HG03575 (cell line): Measurements from ENCODE around the gene DENND5B.
"Not testable (repeated sequence)": the region's sequence is repeated elsewhere in the genome, so short reads cannot be mapped to it uniquely, and the experiment has no call there.

Source experiments
- ATAC-seq: cut with Tn5 transposase; IDR thresholded peaks from one replicate; pipeline ENCODE4 v1.9.1; 2021; ENCODE audit not compliant: unreplicated experiment, insufficient number of reproducible peaks, low FRiP score; ENCODE audit errors: extremely low read depth

DENND5B gene

DNA sequence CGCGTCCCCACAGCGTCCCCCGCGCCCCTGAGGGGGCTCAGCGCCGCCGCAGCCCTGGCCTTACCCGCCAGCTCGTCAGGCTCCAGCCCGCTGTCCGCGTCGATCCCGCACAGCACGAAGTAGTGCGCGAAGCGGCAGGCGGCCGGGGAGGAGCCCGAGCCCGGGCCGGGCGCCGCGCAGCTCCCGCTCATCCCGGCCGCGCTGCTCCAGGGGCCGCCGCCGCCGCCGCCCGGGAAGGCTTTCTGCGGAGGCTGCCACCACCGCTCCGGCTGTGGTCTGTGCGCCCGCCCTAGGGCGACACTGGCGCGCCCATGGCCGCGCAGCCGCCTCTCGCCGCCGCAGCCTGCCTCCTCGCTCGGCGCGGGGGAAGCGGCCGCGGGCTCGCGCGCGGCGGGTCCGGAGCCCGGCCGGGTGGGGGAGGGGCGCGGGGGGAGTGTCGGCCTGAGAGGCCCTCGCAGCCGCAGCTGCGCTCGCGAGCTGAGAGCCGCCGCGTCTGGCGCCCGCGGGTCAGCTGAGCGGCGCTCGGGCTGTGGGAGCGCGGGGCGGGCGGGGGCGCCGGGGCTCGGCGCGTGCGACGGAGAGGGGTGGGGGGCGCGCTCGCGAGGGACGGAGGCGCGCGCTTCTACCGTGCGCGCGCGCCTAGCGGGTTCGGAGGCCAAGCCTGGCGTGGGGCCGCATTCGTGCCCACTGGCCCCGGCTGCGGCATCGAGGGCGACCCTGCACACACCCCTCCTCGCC, at the start of gene DENND5B:
Gene DENND5B, minus strand, starts transcription at position 495 of the 738 bp plus-strand sequence. Its CDS starts 304 bp downstream, at position 191.
- no peak for ATAC-seq

- no peak for ATAC-seq
Measured at GRCh38 chr12:31634620-31635019, 43.7 kb upstream of the DENND5B start.

- ATAC-seq = no peak
Measured at GRCh38 chr12:31633464-31633863, 42.5 kb upstream of the DENND5B start.

DNA sequence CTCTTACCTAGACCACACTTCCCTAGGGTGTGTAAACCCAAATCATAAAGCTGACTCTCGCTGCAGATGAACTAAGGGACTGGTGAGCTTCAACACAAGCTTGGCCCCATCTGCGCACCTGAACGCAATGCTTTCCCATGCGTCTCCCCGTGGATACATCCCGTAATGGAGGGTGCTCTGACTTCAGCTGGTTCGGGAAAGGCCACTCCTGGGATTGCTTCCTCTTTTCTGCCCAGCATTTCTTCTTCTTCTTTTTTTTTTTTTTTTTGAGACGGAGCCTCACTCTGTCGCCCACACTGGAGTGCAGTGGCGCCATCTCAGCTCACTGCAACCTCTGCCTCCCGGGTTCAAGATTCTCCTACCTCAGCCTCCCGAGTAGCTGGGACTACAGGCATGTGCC, 40.9 kb upstream of the DENND5B start:
- no peak for ATAC-seq

DNA sequence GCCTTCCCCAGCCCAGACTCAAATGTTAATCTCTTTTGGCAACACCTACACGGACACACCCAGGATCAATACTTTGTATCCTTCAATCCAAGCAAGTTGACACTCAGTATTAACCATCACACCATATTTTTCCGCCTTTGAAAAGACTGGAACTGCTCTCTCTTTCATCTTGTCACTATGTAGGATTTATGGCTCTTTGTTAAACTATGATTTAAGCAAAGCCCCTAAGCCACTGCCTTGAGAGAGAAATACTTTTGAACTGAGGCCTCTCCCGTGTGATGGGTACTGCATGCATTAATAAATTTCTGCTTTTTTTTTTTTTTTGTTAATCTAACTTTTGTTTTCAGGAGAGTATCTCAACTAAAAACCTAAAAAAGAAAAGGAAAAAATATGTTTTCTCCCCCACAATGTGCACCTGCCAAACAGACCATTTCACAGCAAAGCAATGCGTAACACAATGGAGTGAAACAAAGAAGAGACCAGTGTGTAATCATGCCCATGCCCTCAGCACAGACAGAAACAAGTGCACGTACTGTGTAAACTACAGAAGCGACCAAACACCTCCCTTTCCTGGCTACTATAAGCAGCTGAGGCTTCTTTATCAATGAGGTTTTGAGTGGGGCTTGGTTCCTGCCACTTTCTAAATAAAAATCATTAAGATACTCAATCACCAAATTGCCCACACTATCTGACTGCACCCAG, 40.2 kb upstream of the DENND5B start:
- no peak for ATAC-seq

DNA sequence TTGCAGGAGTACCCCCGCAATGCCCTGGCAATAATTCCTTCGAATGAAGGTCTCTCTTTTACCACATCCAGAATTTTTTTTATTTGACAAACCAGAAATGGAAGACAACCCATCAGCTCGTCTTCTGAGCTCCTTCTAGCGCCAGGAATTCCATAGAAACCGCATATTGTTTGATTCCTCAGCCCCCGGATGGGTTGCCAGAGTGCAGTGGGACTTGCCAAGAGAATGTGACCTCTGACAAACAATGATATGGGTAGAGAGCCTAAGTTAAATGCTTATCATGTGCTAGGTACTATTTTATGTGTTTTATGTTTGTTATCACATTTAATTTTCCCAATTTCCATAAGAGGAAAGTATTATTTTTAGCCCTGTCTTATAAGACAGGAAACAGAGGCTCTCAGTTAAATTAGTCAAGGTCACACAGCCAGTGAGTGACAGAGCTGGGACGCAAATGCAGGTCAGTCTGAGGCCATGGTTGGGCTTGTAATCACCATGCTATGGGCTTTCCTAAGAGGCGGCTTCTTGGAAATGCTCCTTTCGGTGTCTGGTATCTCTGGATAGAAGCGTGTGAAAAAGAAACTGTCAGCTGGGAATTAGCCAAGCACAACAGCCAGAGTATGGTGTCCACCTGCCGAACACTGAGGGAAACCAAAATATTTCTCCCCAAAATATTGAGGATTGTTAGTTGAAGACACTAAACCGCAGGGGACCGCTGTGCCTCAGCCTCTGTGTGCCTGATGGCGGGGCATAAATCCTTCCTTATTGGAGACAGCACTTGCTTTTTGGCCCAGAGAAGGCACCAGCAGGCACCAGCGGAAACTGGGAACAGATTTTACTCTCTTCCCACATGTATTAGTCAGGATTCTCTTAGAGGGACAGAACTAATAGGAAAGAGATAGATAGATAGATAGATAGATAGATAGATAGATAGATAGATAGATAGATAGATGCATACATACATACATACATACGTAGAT, 39.1 kb upstream of the DENND5B start:
- ATAC-seq = no peak

- ATAC-seq = no peak
Measured at GRCh38 chr12:31627456-31628054, 36.6 kb upstream of the DENND5B start.

GRCh38 chr12:31626270-31626995, 35.5 kb upstream of the DENND5B start:
- ATAC-seq = no peak

- ATAC-seq = no peak
Measured at GRCh38 chr12:31622038-31622437, 31.1 kb upstream of the DENND5B start.

DNA sequence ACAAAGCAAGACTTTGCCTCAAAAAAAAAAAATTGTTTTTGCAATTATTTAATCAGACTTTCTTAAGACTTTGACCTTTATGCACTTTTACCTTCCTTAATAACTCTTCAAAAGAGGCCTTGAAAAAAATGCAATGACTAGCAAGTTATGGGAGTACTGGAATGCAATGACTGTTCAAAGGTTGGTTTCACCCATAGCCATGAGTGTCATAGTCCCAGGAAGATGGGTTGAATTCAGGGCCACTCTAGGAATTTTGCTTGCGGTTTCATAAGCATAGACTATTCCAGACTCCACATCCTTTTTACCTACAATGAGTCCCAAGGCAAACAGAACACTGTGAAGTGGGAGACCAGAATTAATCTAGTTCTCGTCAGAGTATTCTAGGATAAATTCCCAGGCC, 29.4 kb upstream of the DENND5B start:
- ATAC-seq = no peak

GRCh38 chr12:31618228-31619025, 27.5 kb upstream of the DENND5B start:
- no peak for ATAC-seq

- ATAC-seq = no peak
Measured at GRCh38 chr12:31612819-31613218, 21.9 kb upstream of the DENND5B start.

- not testable (repeated sequence) for ATAC-seq
Measured at GRCh38 chr12:31608299-31608698, 17.4 kb upstream of the DENND5B start.

GRCh38 chr12:31605531-31605930, 14.6 kb upstream of the DENND5B start:
- no peak for ATAC-seq

DNA sequence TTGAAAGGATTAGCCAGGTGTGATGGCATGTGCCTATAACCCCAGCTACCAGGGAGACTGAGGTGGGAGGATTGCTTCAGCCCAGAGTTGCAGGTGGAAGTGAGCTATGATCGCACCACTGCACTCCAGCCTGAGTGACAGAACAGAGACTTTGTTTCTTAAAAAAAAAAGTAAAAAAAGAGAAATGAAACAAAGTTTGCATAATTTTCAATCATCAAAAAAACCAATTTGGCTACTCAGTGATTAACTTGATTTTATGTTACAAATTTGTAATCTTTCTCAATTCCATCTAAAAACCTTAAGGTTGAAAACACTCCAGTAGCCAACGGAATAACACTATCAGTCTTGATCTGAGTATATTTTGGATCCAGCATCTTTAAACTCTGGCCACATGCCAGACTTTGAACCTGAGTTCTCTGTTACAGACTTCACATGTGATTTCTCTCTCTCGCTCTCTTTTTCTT, 12.6 kb upstream of the DENND5B start:
- ATAC-seq = peak; percentile 86

DNA sequence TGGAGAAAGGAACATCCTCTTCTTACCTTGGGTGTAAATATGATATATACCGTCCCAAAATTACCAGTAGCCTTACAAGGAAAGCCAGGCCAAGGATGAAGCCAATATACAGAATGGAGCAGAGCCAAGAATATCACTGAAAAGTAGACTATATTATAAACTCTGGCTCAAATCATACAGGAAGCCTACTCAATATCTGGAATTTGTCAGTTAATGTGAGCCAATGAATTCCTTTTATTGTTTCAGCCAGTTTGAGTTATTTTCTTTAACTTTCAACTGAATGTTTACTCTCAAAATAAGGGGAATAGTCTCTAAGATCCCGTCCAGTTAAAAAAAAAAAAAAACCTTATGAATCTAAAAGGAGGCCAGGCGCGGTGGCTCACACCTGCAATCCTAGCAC, 9.8 kb upstream of the DENND5B start:
- no peak for ATAC-seq

DNA sequence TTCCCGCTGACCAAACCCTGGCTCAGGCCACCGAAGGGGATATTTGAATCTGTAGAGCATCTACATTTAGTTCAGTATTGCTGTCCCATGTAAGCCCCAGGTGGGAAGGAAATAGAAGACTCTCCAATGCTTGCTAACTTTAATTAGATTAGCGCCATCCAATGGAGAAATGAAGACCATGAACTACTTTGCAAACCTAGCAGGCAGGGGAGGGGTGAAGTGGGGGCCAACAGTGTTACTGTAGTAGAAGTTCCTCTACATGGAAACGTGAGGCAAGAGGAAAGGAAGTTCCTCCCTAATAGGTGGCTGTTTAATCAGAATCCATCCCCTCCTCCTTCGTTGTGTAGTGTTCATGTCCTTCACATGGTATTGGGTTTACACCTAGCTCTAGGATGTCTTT, 9.3 kb upstream of the DENND5B start:
- ATAC-seq = no peak

- ATAC-seq = no peak
Measured at GRCh38 chr12:31599053-31599452, 8.1 kb upstream of the DENND5B start.
